ENCODE measurements around the gene ARL8A. TPM values are rescaled to one million over a fixed set of nuclear protein-coding genes. Genes with fewer than 3 reads are reported as not detected.

ARL8A gene
- polyA plus RNA-seq, 1 donor, result 38.9 TPM

DNA sequence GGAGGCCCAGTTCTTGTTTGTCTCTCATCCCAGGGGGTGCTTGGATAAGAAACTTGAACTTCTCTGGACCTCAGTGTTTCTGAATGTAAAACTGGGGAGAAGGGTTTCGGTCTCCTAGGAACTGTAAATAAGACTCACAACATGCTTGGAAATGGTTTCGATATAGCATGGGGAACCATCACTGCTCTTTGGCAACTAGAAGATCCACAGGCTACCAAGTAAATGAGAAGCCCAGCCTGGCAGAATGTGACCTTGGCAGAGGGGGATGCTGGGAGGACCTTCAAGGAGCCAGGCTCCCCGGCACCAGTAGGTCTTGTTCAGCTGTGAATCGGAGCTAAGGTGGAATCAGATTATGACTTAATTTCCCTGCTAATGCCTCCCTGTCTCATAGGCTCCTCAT is 3.7 kb downstream of the ARL8A start:
- no peak for DNase-seq

DNA sequence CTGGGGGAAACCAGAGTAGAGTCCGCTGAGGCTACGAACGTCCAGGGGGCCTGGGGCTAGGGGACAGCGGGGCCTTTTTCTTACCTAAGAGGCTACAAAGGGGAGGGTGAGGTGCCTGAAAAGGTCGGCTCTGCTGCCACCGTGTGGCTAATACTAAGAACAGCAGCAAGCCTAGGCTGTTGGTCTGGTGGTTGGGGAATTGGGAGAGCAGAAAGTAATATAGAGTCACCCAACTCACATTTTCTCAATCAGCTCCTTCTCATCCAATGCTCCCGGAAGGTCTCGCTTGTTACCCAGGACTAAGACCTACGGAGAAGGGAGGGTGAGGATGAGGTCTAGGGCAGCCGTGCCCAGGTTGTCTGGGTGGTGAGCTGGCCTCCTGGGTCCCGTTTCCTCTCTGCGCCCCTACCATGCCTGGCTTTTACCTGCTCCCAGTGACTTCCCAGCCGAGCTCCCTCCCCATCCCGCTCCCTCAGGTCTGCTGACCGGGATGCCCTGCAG is 9.3 kb downstream of the ARL8A start:
- DNase-seq, result no peak

DNA sequence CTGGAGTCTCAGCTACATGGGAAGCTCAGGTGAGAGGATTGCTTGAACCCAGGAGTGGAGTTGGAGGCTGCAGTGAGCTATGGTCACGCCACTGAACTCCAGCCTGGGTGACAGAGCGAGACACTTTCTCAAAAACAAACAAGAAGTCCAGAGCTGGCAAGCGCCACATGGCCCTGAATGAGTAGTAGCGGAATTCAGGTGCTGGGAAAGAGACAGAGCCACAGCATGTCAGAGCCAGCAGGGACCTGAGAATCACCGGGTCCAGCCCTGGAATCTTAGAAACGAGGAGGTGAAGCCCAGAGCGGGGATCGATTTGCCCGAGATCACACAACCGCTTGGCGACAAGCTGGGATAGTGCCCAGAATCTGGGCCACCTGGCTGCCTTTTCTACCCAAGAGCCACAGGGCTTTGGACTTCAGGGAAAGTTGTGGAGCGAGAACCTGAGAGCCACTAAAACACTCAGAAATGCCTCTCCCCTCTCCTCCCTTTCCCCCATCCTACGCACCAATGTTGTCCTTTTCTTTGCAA is 9.8 kb downstream of the ARL8A start:
- no peak for DNase-seq

DNA sequence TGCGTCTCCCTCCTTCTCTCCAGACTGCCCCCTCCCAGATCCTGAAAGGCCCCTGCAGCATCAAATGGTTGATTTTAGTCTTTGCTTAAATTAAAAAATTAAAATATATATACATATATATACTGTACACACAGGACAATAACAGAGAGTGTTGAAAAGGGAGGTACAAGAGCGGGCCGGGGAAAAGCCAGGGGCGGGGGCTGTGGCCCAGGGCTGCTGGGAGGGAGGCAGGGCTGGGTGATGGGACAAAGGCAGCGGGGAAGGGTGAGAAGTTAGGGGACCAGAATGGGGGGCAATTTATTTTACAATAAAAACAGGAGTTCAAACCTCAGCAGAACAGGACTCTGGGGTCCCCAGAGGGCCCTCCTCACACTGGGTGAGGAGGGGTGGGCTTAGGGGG is 10.5 kb downstream of the ARL8A start:
- DNase-seq, result no peak

DNA sequence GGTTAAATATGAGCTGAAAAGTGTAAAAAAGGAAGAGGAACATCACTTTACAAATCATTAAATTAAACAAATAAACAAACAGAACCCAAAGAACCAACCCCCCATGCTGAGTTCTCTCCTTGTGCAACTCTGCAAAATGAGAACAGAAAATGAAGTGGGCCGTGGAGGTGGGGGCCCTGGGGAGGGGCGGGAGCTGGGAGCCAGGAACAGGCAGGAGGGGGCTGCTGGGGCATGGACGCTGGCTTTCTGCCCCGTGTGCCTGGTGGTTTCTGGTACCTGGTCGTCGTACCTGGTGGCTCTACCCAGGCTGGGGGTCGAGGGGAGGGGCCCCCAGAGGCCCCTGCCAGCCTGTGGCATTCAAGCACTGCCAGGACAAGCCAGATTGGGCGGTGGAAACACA is 11.0 kb downstream of the ARL8A start:
- DNase-seq, result no peak

DNA sequence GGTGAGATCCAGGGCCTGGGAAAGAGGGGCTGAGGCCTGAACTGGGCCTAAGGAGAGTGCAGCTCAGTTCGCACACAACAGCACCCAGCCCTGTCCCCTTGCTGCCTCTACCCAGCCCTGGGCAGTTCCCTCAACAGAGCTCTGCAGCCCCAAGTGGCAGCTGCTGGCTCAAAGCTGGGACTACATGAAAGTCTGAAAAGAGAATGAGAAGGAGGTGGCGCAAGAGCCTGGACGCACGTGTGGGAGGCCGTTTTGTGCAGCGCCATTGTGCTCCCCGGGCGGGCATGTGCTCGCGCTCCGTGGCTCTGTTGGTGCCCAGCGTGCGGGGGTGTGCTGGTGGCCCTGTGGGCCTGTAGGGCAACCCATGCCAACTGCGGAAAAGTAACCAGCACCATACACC is 11.5 kb downstream of the ARL8A start:
- DNase-seq, result no peak

DNA sequence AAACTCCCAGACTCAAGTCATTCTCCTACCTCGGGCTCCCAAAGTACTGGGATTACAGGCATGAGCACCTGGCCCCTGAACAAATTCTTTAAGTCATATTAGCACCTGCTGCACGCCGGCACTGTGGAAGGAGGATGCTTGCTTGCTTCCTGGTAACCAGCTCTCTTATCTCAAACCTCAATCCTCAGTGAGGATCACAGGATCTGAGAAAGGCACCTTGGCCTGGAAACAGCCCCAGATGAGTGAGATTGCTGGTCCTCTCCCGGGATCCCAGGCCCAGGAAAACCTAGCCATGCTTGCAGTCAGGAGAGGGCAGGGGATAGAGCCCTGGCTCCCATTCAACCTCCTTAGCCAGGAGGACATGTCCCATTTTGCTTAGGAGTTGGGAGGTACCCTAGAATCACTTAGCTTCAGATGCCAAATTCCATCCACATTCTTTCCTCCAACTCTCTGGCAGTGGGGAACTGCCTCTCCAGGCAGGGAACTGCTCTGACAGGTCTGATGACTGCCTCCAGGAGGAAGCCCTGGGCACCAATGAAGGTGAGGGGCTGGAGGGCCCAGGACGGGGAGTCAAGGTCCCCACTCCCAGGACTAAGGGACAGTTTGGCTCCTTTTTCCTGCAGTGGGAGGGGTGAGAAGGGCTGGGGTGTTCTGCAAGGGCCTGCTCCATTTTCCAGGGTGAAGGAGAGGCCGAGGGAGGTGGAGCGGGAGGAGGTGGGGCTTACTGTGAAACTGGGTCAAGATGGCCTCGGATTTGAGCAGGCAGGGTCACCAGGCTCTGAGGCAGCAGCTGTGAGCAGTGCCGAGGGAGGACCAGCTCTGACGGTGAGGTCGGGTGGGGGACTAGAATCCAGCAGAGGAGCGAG is 12.3 kb downstream of the ARL8A start:
- DNase-seq, result no peak

DNA sequence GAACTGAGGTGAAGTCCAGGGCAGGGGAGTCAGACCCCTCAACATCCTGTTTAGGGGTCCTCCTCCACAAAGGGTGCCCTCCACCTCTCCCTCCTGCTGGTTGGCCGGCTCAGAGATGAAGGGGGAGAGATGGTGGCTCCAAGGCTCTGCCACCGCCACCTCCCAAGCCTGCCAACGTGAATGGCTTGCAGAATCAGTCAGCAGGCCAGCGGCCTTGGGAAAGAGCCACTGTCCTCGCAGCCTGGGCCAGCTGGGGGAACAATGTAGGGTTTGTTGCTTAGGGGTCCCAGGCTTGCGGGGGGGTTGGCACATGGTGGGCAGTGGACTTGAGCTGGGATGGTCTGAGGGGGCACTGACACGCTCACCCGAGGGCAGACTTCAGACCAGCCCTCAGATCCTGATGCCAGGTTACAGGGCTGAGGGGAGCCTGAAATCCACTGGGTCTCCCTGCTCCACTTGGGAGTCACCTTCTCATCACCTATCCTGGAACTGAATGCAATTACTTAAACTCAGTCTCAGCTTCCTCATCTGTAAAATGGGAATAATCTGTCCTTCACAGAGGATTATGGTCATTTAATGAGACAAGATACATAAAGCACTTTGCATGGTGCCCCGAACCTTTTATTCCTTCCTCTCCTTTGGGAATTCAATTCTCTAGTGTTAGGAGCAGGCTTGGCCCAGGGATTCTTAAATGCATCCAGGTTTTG is 13.6 kb downstream of the ARL8A start:
- DNase-seq, result no peak

DNA sequence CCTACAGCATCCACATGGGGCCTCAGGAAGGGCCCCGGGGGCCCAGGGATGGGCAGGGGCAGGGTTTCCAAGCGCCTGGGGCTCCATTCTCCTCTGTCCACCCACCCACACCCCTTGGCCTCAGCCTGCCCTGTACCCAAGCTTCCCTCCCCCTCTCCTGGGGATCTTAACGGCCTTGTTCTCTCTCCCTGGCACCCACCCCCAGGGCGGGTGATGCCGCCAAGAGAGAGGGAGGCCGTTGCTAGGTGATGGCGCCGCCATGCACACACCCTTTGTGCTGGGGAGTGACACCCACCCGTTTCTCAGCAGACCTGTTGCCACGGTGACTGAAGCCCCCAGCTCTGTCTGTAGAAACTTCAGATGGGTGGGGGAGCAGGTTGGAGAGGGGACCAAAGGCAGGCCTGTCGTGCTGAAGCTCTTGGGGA is 14.2 kb downstream of the ARL8A start:
- no peak for DNase-seq

DNA sequence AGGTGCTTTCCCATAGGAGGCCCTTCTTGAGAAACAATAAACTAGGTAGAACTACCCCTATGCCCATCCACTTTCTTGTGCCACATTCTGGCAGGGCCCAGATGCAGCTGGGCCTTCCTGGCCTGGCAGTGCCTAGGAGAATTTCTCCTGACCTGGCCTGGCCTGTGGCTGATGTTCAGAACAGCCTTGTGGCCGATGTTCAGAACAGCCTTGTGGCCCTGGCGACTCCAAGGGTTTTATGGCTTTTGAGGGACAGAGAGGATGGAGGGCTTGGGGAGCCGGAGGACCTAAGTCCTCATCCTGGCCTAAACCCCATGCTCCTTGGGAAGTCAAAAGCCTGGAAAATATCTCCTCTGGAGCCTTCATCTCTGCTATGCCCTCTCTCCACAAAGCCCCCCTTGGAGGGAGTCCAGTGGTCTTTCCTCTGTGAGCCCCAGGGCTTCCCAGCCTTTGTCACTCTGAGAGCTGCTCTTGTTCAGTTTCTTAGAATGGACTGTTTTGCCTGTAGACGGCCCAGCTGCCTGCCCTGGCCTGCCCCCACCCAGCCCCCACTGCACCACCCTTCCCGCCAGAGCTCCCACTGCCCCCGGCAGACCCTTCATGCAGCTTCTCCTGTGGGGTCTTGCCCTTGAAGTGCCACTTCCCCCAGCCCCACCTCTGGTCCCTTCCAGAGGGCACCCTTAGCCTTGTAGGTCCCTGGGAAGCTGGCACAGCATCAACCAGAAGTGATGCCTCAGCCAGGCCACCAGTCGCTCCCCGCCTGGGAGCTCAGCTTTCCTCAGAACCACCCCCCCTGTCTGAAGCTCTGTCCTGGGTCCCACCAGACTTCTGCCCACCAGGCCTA is 14.9 kb downstream of the ARL8A start:
- DNase-seq, result no peak

DNA sequence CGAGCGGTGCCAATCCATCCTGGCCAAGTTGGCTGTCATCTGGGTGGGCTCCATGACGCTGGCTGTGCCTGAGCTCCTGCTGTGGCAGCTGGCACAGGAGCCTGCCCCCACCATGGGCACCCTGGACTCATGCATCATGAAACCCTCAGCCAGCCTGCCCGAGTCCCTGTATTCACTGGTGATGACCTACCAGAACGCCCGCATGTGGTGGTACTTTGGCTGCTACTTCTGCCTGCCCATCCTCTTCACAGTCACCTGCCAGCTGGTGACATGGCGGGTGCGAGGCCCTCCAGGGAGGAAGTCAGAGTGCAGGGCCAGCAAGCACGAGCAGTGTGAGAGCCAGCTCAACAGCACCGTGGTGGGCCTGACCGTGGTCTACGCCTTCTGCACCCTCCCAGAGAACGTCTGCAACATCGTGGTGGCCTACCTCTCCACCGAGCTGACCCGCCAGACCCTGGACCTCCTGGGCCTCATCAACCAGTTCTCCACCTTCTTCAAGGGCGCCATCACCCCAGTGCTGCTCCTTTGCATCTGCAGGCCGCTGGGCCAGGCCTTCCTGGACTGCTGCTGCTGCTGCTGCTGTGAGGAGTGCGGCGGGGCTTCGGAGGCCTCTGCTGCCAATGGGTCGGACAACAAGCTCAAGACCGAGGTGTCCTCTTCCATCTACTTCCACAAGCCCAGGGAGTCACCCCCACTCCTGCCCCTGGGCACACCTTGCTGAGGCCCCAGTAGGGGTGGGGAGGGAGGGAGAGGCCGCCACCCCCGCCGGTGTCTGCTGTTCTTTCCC is 16.5 kb downstream of the ARL8A start:
- DNase-seq, result no peak

DNA sequence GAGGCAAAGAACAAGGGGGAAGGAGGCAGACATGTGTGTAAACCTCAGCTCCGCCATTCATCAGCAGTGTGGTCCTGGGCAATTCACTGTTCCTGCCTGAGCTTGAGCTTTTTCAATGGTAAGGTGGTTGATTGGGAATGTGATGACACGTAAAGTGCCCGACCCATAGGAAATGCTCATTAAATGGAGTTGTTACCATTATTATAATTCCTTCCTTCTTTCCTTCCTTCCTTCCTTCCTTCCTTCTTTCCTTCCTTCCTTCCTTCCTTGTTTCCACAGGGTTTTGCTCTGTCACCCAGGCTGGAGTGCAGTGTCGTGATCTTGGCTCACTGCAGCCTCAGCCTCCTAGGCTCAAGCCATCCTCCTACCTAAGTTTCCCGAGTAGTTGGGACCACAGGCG is 17.5 kb downstream of the ARL8A start:
- DNase-seq, result no peak

DNA sequence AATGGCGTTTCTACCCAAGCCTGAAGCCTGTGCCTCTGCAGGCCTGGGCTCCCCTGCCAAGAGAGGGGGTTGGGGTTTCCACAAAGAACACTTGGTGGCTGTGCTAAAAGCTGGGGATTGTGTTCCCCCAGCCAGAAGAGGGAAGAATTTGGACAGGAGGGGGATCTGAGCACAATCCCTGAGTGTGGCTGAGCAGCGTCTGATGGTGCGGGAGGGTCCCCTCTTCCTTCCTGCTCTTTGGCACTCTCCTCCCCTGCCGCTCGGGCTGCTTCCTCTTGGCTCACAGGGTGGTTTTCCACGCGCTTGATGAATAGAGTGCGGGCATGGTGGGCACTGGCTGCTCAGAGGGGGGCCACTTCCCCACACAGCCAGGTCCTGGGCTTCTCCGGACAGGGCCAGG is 18.1 kb downstream of the ARL8A start:
- DNase-seq, result no peak

DNA sequence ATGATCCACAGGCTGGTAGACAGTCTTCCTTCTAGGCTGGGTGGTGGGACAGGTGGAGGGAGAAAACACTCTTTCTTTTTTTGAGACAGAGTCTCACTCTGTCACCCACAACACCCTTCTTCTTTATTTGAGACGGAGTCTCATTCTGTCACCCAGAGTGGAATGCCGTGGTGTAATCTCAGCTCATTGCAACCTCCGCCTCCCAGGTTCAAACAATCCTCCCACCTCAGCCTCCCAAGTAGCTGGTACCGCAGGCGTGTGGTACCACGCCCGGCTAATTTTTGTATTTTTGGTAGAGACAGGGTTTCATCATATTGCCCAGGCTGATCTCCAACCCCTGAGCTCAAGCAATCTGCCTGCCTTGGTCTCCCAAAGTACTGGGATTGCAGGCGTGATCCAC is 18.9 kb downstream of the ARL8A start:
- DNase-seq, result no peak

DNA sequence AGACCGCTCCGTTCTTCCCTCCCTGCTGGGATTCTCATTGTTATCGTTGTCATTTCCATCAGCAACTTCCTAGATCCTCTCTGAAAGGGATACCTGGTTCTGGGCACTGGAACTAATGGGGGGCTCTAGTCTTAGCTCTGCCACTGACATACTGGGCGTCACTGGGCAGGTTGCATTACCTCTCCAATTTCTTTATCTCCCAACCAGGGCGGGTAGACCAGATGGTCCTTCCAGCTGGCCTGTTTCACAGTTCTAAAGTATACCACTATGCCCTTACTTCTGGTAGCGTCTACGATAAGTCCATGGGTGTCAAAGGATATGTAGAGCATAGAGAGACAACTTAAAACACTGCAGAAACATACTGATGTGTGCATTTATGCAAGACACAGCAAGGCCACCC is 20.4 kb downstream of the ARL8A start:
- DNase-seq, result no peak

DNA sequence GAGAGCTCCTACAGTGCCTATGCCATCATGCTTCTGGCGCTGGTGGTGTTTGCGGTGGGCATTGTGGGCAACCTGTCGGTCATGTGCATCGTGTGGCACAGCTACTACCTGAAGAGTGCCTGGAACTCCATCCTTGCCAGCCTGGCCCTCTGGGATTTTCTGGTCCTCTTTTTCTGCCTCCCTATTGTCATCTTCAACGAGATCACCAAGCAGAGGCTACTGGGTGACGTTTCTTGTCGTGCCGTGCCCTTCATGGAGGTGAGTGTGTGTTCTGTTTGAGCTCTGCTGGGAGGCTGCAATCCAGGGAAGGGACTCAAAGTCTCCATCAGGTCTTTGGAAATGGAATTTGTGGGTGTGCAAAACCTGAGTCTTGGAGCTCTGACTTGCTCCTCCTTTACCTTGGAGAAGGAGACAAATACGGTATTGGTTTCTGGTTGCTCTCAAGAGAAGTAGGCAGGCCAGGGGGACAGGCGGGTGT is 21.2 kb downstream of the ARL8A start:
- no peak for DNase-seq

DNA sequence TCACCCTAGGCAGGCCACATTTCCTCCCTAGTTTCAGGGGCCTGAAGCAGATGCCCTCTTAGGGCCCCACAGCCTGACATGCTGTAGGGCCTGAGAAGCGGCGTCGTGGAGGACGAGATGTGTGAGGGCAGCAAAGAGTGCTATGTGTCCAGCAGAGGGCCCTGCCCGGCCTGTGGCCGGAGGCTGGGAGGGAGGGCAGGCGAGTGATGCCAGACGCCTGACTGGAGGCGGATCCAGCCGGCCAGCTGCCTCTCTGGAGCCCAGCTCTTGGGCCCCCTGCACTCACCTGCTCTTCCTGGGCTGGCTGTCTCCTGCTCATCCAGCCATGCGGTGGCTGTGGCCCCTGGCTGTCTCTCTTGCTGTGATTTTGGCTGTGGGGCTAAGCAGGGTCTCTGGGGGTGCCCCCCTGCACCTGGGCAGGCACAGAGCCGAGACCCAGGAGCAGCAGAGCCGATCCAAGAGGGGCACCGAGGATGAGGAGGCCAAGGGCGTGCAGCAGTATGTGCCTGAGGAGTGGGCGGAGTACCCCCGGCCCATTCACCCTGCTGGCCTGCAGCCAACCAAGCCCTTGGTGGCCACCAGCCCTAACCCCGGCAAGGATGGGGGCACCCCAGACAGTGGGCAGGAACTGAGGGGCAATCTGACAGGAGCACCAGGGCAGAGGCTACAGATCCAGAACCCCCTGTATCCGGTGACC is 21.8 kb downstream of the ARL8A start, which contains the start of gene GPR37L1:
Gene GPR37L1, plus strand, starts transcription at position 279 of the 697 bp plus-strand sequence. Its CDS starts 47 bp downstream, at position 326.
- DNase-seq, result no peak

DNA sequence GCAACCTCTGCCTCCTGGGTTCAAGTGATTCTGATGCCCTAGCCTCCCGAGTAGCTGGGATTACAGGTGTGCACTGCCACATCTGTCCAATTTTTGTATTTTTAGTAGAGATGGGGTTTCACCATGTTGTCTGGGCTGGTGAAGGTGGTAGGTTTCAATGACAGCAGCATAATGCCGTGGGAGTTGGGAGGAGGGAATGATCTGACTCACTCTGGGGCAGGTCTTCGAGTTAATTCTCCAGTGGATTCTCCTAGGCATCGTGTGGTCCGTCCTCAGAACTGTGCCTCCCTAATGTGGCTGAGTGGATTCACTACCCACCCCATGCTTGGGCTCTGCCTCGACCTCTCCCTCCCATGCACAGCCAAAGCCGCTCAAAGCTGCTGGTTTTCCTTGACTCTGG is 23.5 kb downstream of the ARL8A start:
- no peak for DNase-seq

DNA sequence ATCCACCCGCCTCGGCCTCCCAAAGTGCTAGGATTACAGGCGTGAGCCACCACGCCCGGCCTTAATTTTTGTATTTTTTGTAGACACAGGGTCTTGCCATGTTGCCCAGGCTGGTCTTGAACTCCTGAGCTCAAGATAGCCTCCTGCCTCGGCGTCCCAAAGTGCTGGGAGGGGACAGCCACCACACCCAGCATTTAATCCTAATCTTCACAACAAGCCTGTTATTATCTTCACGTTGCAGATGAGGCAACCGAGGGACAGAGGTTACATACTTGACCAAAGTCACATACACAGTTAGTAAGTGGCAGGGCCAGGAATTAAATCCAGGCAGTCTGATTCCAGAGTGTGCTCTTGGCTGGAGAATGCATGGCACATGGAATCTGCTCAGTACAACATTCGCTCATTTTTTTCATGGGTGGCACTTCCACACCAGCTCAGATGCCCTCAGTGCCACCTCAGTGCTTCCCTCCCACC is 26.6 kb downstream of the ARL8A start:
- DNase-seq, result no peak

DNA sequence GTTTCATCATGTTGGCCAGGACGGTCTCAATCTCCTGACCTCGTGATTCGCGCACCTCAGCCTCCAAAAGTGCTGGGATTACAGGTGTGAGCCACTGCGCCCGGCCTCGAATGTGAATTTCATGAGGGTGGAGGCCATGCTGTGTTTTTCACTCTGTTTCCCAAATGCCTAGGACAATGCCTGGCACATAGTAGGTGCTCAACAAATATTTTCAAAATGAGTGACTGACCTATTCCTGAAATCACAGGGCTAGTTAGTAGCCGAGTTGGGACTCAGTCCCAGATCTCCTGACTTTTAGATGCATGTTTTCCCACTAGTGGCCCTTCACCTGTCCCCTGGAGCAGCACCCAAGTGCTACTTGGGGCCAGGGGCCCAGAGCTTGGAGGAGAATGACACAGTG is 28.2 kb downstream of the ARL8A start:
- DNase-seq, result no peak
